ENCODE measurements around the gene ITPRIP.

ITPRIP gene, protein sequence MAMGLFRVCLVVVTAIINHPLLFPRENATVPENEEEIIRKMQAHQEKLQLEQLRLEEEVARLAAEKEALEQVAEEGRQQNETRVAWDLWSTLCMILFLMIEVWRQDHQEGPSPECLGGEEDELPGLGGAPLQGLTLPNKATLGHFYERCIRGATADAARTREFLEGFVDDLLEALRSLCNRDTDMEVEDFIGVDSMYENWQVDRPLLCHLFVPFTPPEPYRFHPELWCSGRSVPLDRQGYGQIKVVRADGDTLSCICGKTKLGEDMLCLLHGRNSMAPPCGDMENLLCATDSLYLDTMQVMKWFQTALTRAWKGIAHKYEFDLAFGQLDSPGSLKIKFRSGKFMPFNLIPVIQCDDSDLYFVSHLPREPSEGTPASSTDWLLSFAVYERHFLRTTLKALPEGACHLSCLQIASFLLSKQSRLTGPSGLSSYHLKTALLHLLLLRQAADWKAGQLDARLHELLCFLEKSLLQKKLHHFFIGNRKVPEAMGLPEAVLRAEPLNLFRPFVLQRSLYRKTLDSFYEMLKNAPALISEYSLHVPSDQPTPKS

DNA sequence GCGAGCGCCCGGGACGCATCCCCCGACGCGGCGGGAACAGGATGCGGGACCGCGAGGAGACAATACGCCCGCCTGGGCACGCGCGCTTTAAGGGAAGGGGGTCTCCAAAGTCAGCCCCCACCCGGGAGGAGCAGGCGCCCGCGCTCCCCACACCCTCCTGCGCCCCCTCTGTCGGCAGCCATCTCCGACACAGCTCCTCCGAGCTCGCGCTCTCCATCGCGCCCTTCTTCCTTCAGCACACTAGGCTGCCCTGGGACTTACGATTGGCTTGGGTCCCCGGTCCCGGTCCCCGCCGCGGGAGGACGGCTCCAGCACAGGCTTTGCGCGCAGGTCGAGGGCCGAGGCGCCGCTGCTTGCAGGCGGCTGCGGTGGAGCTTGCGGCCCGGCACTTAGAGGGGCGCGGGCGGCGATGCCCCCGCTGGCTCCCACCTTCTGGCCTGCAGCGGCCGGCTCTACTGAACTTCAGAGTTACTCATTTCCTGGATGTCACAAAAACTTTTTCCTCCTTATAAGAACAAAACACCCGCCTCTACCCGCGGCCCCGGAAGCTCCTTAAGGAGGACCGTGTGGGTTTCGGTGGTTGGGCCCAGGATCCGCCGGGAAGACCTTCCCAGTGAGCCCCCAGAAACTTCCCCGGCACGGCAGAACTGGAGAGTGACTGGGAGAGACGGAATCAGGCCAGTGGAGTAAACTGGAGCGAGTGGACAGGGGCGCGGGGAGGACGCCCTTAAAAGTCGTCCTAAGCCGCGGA lies at the start of gene ITPRIP:
ITPRIP (minus strand) TSS at position 481 of the 751 bp plus-strand sequence. CDS start 22,414 bp downstream, outside the sequence.
- DNase-seq (ENCODE audit: low read depth in 2 of 2), result peak; percentile 57 to 63

DNA sequence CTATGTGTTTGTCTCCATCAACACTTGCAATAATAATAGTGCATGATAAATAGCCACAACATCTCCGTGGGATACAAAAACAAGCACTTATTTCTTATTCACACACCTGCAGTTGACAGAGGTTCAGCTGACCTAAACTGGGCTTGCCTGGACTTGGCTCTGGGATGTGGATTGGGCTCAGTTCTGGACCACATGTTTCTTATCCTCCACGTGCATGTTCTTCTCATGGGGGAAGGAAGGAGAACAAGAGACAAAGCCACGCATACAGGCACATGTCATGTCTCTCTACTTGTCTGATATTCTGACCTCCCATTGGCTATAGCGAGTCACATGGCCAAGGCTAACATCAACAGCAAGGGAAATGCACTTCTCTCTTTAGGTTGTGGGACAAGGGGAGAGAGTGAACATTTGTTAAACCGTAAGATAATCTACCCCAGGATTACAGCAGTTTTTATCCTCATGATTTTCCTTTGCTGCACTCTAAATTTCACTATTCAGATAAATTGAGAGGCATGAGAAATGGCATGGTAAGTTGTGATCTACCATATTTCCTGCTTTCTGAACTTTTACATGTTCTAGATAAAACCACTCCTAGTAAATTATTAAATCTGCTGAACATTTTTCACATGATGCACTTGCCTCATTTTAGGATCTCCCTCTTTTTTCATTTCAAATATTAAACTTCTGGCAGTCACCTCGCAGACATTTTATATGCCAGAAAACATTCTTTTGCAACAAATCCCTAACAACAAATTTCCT lies 49.0 kb upstream of the ITPRIP start:
- no peak for DNase-seq (ENCODE audit: low read depth in 2 of 2)

DNA sequence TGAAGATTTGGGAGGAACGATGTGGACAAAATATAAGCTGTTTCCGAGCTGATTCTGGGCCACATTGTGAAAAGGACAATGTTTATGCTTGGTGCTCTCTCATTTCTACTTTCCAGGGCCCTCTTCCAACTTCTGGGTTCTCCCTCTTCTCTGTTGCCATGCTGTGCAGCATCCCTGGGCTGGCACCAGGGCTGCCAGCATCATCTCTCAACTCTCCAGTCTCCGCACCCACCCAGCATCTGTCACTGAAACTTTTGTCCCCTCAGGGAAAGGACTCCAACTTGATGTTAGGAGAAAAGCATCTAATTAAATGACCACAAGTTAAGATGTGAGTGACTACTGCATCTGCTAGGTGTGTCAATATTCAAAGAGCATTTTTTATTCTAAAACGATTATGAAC lies 42.1 kb upstream of the ITPRIP start:
- DNase-seq (ENCODE audit: low read depth in 2 of 2), result no peak

DNA sequence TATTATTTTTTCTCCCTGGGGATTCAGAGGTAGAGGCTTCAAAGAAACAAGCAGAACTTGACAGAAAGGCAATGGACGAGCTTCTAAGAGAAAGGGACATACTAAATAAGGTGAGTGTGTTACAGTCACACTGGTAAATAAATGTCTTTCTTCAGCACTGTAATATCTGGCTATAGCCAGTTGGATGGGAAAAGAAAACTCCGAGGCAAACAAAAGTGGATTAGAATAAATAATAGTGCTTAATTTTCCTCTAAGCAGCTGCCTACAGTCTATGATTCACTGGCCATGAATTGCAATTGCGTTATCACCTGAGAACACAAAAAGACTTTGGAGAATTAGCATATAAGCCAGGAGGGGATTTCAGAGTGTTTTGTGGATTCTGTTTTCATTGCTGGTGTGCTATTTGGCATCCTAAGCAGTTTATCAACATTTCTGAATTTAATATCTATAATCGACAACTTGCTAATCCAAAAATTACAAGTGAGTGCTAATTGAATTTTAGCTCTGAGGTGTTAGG lies 38.6 kb upstream of the ITPRIP start:
- DNase-seq (ENCODE audit: low read depth in 2 of 2), result no peak

- no peak for DNase-seq (ENCODE audit: low read depth in 2 of 2)
Observed at GRCh38 chr10:104374591-104374990, 36.3 kb upstream of the ITPRIP start.

DNA sequence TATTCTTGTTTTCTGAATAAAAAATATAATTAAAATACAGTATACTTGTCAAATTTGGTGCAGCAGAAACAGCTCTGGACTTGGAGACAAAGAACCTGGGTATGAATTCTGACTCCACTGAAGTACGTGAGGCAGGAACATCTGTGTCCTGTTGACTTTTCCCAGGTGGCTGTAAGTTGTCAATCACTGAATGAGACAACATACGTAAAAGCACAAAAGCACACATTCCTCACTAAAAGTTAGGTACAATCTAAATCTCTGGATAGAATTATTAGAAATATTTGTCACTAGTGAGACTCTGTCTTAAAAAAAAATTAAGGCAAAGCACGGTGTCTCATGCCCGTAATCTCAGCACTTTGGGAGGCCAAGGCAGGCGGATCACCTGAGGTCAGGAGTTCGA lies 33.5 kb upstream of the ITPRIP start:
- no peak for DNase-seq (ENCODE audit: low read depth in 2 of 2)

GRCh38 chr10:104368381-104368780 lies 30.1 kb upstream of the ITPRIP start:
- no peak for DNase-seq (ENCODE audit: low read depth in 2 of 2)

GRCh38 chr10:104367904-104368303 lies 29.6 kb upstream of the ITPRIP start:
- no peak for DNase-seq (ENCODE audit: low read depth in 2 of 2)

GRCh38 chr10:104359811-104360210 lies 21.5 kb upstream of the ITPRIP start:
- no peak for DNase-seq (ENCODE audit: low read depth in 2 of 2)

DNA sequence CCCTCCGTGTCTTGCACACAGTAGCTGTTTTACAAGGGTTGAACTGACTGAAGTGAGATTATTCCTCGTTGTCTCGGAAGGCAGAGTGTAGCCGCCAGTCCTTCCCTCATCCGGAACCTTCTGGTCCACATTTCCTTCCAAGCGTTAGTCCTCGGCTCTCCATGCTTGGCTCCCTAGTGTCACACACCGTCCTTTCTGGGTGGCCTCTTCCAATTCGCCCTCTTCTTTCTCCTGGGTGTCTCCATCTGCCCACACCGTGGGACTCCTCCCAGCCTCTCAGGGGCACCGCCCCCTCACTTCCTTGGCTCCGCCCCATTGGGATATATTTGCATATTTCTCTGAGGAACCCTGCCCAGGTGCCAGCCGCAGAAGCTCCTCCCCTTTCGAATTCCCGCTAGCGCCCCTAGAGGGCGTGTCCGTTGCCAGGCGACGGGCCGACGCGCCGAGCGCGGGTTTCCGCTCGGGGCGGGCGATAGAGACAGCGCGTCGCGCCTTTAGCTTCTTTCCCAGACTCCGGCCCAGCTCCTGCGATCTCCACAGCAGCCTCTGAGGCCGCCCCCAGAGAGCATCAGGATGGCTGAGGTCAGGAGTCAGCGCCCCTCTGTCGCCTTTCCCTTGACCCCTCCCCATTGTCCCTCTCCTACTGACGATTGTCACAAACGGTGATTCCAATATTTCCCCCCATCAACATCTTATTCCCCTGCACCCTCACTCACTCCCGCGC lies 15.2 kb upstream of the ITPRIP start, which contains the start of gene CFAP58:
CFAP58 (plus strand) TSS at position 509 of the 724 bp plus-strand sequence; CDS start at position 574, 65 bp downstream.
- peak; percentile 78 to 82 for DNase-seq (ENCODE audit: low read depth in 2 of 2)

GRCh38 chr10:104351919-104352318 lies 13.7 kb upstream of the ITPRIP start:
- DNase-seq (ENCODE audit: low read depth in 2 of 2), result no peak

- DNase-seq (ENCODE audit: low read depth in 2 of 2), result no peak
Observed at GRCh38 chr10:104351061-104351702, 12.9 kb upstream of the ITPRIP start.

DNA sequence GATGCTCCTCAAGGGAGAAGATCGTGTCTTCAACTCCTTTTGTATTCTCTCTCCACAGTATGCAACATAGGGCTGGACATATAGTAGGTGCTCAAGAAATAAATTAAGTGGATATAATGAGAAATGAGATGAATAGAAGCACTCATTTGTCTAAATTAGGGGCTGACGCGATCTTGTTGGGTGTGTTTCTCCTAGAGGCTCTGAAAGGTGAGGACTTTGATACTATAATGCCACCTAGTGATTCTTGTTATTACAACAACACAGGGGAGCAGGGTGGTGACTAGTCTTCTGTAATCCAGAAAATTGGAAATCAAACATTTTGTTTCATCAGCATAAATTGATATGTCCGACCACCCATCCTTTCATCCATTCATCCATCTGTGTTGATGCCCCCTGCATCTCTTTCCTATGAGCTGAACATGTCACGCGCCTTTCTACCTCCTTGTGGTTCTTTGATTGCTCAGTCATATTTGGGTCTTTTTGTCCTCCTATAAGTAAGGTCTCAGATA lies 11.9 kb upstream of the ITPRIP start:
- DNase-seq (ENCODE audit: low read depth in 2 of 2), result no peak

DNA sequence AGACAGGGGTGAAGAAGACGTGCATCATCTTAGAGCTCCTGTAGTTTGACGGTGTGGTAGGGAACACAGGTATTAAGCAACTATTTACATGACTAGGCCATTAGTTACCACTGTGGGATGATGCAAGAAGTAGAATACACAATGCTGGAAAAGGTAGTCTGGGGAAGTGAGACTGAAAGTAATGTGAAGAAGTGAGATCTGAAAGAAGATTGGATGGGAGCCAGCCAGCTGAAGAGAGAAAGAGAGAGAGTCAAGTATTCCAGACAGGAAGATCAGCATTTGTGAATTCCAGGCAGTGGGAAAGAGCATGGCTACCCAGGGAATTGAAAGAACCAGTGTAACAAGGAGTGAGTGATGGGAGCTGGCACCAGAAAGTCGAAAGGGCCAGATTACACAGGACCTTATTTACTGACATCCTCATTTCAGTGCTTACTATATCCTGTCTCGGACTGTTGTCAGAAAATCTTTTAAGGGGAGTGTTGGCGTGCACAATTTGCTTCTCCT lies 11.4 kb upstream of the ITPRIP start:
- DNase-seq (ENCODE audit: low read depth in 2 of 2), result no peak

GRCh38 chr10:104348601-104349000 lies 10.3 kb upstream of the ITPRIP start:
- DNase-seq (ENCODE audit: low read depth in 2 of 2), result no peak

- no peak for DNase-seq (ENCODE audit: low read depth in 2 of 2)
Observed at GRCh38 chr10:104347295-104348045, 9.2 kb upstream of the ITPRIP start.

DNA sequence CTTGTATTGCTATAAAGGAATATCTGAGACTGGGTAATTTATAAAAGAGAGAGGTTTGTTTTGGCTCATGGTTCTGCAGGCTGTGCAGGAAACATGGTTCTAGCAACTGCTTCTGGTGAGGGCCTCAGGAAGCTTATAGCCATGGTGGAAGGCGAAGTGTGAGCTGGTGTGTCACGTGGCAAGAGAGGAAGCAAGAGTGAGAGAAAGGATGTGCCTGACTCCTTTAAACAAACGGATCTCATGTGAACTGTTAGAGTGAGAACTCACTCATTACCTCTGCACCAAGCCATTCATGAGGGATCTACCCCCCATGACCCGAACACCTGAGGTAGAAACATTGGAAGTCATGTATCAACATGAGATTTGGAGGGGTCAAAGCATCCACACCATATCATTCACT lies 7.7 kb upstream of the ITPRIP start:
- DNase-seq (ENCODE audit: low read depth in 2 of 2), result no peak

GRCh38 chr10:104345515-104345914 lies 7.2 kb upstream of the ITPRIP start:
- DNase-seq (ENCODE audit: low read depth in 2 of 2), result no peak

DNA sequence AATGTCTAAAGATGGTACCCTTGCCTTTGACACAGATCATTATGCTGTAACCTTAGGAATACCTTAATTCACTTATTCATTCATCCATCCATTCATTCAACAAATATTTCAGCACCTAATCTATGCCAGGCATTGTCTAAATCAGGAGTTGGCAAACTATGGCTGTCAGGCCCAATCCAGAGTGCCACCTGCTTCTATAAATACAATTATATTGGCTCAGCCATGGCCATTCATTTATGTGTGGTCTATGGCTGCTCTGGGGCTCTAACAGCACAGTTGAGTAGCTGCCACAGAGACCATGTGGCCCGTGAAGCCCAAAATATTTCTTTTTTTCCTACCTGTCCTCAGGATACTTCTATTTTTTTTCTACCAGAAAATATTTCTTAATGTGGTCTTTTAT lies 6.0 kb upstream of the ITPRIP start:
- no peak for DNase-seq (ENCODE audit: low read depth in 2 of 2)
